GM12878 (cell line): Measurements from ENCODE around the gene MICAL3. TPM values are rescaled to one million over a fixed set of nuclear protein-coding genes. Genes with fewer than 3 reads are reported as not detected.

ENCODE experiments used
- ATAC-seq: fragments of 200-7000 bp; cut with Tn5 transposase; 3 replicates; pipeline ENCODE4 v1.9.1; 2020; ENCODE audit warnings: mild to moderate bottlenecking, moderate library complexity
- BruUV-seq: library from RNA; stranded (reverse); fragments of 400-500 nt; replicated peaks from 2 replicates; lab custom pipeline; 2021; lab: Mats Ljungman, UMichigan
- CTCF ChIA-PET: fragments of 300-600 bp; sonication (Branson Sonifier 250); formaldehyde crosslinking; extraction: SDS; loops from one replicate; lab custom pipeline; 2021; ENCODE audit warnings: inconsistent platforms; lab: Yijun Ruan, JAX
- POLR2A ChIA-PET: fragments of 350-600 bp; formaldehyde crosslinking; extraction: SDS; loops from one replicate; lab custom pipeline; 2021; ENCODE audit warnings: inconsistent platforms; lab: Charles Lee
- RAD21 ChIA-PET: fragments of 300-600 bp; sonication (Branson Sonifier 250); formaldehyde crosslinking; loops from one replicate; lab custom pipeline; 2023; ENCODE audit warnings: antibody characterized with exemption; ENCODE audit not compliant: unreplicated experiment; lab: Charles Lee
- SMC1A ChIA-PET: fragments of 300-600 bp; sonication (Branson Sonifier 250); formaldehyde crosslinking; loops from one replicate; lab custom pipeline; 2023; ENCODE audit not compliant: unreplicated experiment, uncharacterized antibody; lab: Charles Lee
- DNase-seq: peaks from one replicate; pipeline ENCODE4 v3.0.0-alpha.2; 2011; ENCODE audit warnings: low read depth, low spot score
- FAIRE-seq: peaks from 3 replicates; lab custom pipeline; 2011; peaks lifted over from hg19 to GRCh38; lab: Jason Lieb, UNC
- H2AFZ ChIP-seq: 2 replicates; pipeline ENCODE4 v1.6.0; 2011; ENCODE audit warnings: low read depth, low read length, control low read depth; ENCODE audit not compliant: control insufficient read depth
- H3K27ac ChIP-seq: 2 replicates; pipeline ENCODE4 v1.5.1; 2011; ENCODE audit warnings: control low read depth; ENCODE audit not compliant: control insufficient read depth, insufficient read depth
- H3K27me3 ChIP-seq, 2 experiments: replicated peaks in 1 of 2; 2 replicates each; pipeline versions ENCODE4 v1.6.0 to v1.6.1; 2011; ENCODE audit warnings: low read length in 1 of 2; ENCODE audit not compliant: control insufficient read depth in 2 of 2, insufficient read depth in 2 of 2
- H3K36me3 ChIP-seq, 2 experiments: 2 replicates each; pipeline ENCODE4 v1.5.1; 2011; ENCODE audit warnings: low read length in 1 of 2; ENCODE audit not compliant: control insufficient read depth in 2 of 2, insufficient read depth in 2 of 2
- H3K4me1 ChIP-seq: 2 replicates; pipeline ENCODE4 v1.6.1; 2011; ENCODE audit warnings: mild to moderate bottlenecking, low read length, moderate library complexity, mixed read lengths; ENCODE audit not compliant: control insufficient read depth, insufficient read depth
- H3K4me2 ChIP-seq: 2 replicates; pipeline ENCODE4 v1.6.0; 2011; ENCODE audit warnings: control low read depth; ENCODE audit not compliant: control insufficient read depth, insufficient read depth
- H3K4me3 ChIP-seq: fragments of 200-600 bp; sonication (generic); 2 replicates; pipeline ENCODE4 v1.5.1; 2016
- H3K79me2 ChIP-seq: 2 replicates; pipeline ENCODE4 v1.6.0; 2011; ENCODE audit warnings: low read length; ENCODE audit not compliant: control insufficient read depth, insufficient read depth
- H3K9ac ChIP-seq: 2 replicates; pipeline ENCODE4 v1.8.0; 2011; ENCODE audit warnings: low read length, control low read depth, mixed read lengths; ENCODE audit not compliant: control insufficient read depth, insufficient read depth
- H3K9me3 ChIP-seq: replicated peaks from 3 replicates; pipeline ENCODE4 v1.5.1; 2011; ENCODE audit warnings: mild to moderate bottlenecking, low read length; ENCODE audit not compliant: control insufficient read depth, insufficient read depth
- H4K20me1 ChIP-seq: 2 replicates; pipeline ENCODE4 v1.6.0; 2011; ENCODE audit not compliant: control insufficient read depth, insufficient read depth
- GABPA ChIP-seq: IDR thresholded peaks from 2 replicates; pipeline ENCODE4 v1.6.1; 2014; ENCODE audit warnings: antibody characterized with exemption, low read depth, mild to moderate bottlenecking, inconsistent platforms
- JUNB ChIP-seq: IDR thresholded peaks from 2 replicates; pipeline ENCODE4 v1.6.1; 2016; ENCODE audit warnings: antibody characterized with exemption, mild to moderate bottlenecking
- MYC ChIP-seq: IDR thresholded peaks from 2 replicates; pipeline ENCODE4 v1.6.1; 2011; ENCODE audit warnings: mild to moderate bottlenecking, low read length, moderate library complexity, inconsistent platforms; ENCODE audit not compliant: insufficient read depth, insufficient replicate concordance, insufficient read length, severe bottlenecking
- NFXL1 ChIP-seq: fragments of 450-650 bp; IDR thresholded peaks from 2 replicates; pipeline ENCODE4 v1.6.1; 2017; ENCODE audit warnings: antibody characterized with exemption, mild to moderate bottlenecking, borderline replicate concordance
- SMAD1 ChIP-seq: fragments of 450-650 bp; IDR thresholded peaks from 2 replicates; pipeline ENCODE4 v1.6.1; 2018; ENCODE audit warnings: mild to moderate bottlenecking, low read depth; ENCODE audit not compliant: partially characterized antibody
- SMARCA5 ChIP-seq: fragments of 450-650 bp; IDR thresholded peaks from 2 replicates; pipeline ENCODE4 v1.6.1; 2017; ENCODE audit warnings: mild to moderate bottlenecking
- SP1 ChIP-seq: IDR thresholded peaks from one replicate; pipeline ENCODE4 v1.6.1; 2011; ENCODE audit warnings: low read depth, low read length
- SREBF1 ChIP-seq: IDR thresholded peaks from 2 replicates; pipeline ENCODE4 v1.6.1; 2012; ENCODE audit warnings: mild to moderate bottlenecking, low read length
- ZBED1 ChIP-seq: IDR thresholded peaks from 2 replicates; pipeline ENCODE4 v1.6.1; 2016; ENCODE audit warnings: borderline replicate concordance
- ZZZ3 ChIP-seq: IDR thresholded peaks from 2 replicates; pipeline ENCODE4 v1.6.1; 2011; ENCODE audit warnings: low read depth; ENCODE audit not compliant: control insufficient read depth, insufficient read length
- WGBS: methylation state at CpG from one replicate; pipeline ENCODE4 v1.1.6; 2016; ENCODE audit warnings: low lambda C conversion rate; ENCODE audit not compliant: insufficient replicate concordance, insufficient coverage; ENCODE audit errors: missing lambda C conversion rate; 5-methylcytosine and 5-hydroxymethylcytosine counted together
- in situ Hi-C: fragments of 300-500 bp; cut with MboI; formaldehyde crosslinking; loops from 9 replicates; pipeline ENCODE4 v1.14.3; 2018; ENCODE audit warnings: mixed read lengths
- intact Hi-C: fragments of 100-400 bp; cut with micrococcal nuclease; formaldehyde crosslinking; loops from one replicate; pipeline ENCODE4 v1.14.2; 2022; ENCODE audit not compliant: unreplicated experiment
- polyA plus RNA-seq, 11 experiments: library from polyadenylated mRNA; depleted of rRNA in 4 of 11; unstranded in 6 of 11; stranded (reverse) in 5 of 11; fragments of >200 nt; fragmentation: Nextera tagmentation in 4 of 11; fragmentation: Illumina TruSeq in 1 of 11; extraction: Ambion mirVana in 4 of 11; extraction: Trizol in 1 of 11; gene quantifications; 1 replicate in 1 of 11; 2 replicates in 10 of 11; pipeline versions ENCODE4 v1.2.1 to v1.2.3, GENCODE V29; 2011 to 2016; ENCODE audit warnings: inconsistent platforms in 2 of 11, missing spikeins in 2 of 11, low read depth in 1 of 11
- total RNA-seq, 4 experiments: library from RNA; depleted of rRNA in 3 of 4; stranded (reverse); fragments of >200 nt in 3 of 4; fragmentation: Illumina TruSeq in 1 of 4; extraction: Trizol in 1 of 4; gene quantifications; 2 replicates each; pipeline versions ENCODE4 v1.2.1 to v1.2.3, GENCODE V29; 2013 to 2021
- TF ChIP-seq, protein P1 (sequence below): IDR thresholded peaks from 2 replicates; pipeline ENCODE4 v1.6.1; 2011; ENCODE audit warnings: borderline replicate concordance, low read depth, mild to moderate bottlenecking, moderate library complexity, mixed read lengths, low read length; ENCODE audit not compliant: insufficient read depth; ENCODE audit errors: extremely low read length
- TF ChIP-seq, protein P2 (sequence below): fragments of 450-650 bp; IDR thresholded peaks from 2 replicates; pipeline ENCODE4 v1.6.1; 2016; ENCODE audit warnings: mild to moderate bottlenecking

The MICAL3 gene
- total and polyA plus RNA-seq, 10 of the 15 experiments (the other 5 are each of a cell fraction or from before 2014, with no cell fraction given): 2.6 to 92.2 (median 24.0) TPM

- in situ Hi-C loops: no loop called here
- Histone ChIP-seq H4K20me1 (peaks cover 9% of the 10 kb centered on the region), H2AFZ (no peak overlapping the region), H3K4me2 (peak overlapping the region; percentile 89)
- TF ChIP-seq SMAD1: no peak
- 0 out of 2 replicates have a peak, but pooled peaks have one; percentile 5 for TF ChIP-seq SMARCA5
- no peak for TF ChIP-seq NFXL1
- TF ChIP-seq, all 136 proteins: peak for 1
- no TSS peak for BruUV-seq
- H3K27me3 ChIP-seq: no peaks in the 10 kb centered on the region
- peak overlapping the region; percentile 59; the same call in 1 of the 2 replicates for H3K9ac ChIP-seq
- SMC1A ChIA-PET: interaction anchor here (0.7 to 3.9 kb wide), 16 partner anchors 9 to 112 kb away, joined by 3 to 24 read pairs (median 4); no protein-coding TSS in a partner anchor
- intact Hi-C loops: loop anchor here (2.0 kb wide), 1 partner anchor 113 kb away; the partner anchor contains the start of gene PEX26
- peaks cover 25% of the 10 kb centered on the region for H3K79me2 ChIP-seq
- 41% methylated on average over 6 of the region's 6 CpGs for WGBS
- RAD21 ChIA-PET: interaction anchor here (0.6 to 2.6 kb wide), 12 partner anchors 11 to 165 kb away, joined by 3 to 24 read pairs (median 6); partner anchors contain the start of gene PEX26
- CTCF ChIA-PET: interaction anchor here (0.8 to 2.2 kb wide), 8 partner anchors 10 to 112 kb away, joined by 3 to 11 read pairs (median 4); no protein-coding TSS in a partner anchor
- no peaks in the 10 kb centered on the region for H3K9me3 ChIP-seq
- H3K4me1 ChIP-seq: peaks cover 28% of the 10 kb centered on the region
- ATAC-seq (peak; percentile 58), FAIRE-seq (no peak), DNase-seq (no peak)
- POLR2A ChIA-PET: interaction anchor here (1.0 to 1.9 kb wide), 4 partner anchors 11 to 93 kb away, joined by 4 to 9 read pairs (median 7); no protein-coding TSS in a partner anchor
- H3K36me3 ChIP-seq: peaks cover 8 to 14% of the 10 kb centered on the region in 2 experiments; a peak in 3 of 4 replicates
- peak overlapping the region; percentile 24; the same call in 1 of the 2 replicates for H3K4me3 ChIP-seq
- H3K27ac ChIP-seq: peak overlapping the region; percentile 10; the same call in 1 of the 2 replicates
Measured at GRCh38 chr22:17964156-17964555, 60.2 kb downstream of the MICAL3 start.

GRCh38 chr22:17963015-17963414 is 61.3 kb downstream of the MICAL3 start:
- TF ChIP-seq GABPA (no peak), NFXL1 (no peak), SREBF1 (no peak), MYC (no peak), JUNB (no peak), ZZZ3 (no peak), ZBED1 (no peak), SP1 (no peak)
- TF ChIP-seq, protein P1, sequence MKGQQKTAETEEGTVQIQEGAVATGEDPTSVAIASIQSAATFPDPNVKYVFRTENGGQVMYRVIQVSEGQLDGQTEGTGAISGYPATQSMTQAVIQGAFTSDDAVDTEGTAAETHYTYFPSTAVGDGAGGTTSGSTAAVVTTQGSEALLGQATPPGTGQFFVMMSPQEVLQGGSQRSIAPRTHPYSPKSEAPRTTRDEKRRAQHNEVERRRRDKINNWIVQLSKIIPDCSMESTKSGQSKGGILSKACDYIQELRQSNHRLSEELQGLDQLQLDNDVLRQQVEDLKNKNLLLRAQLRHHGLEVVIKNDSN: no peak
- TF ChIP-seq, protein P2, sequence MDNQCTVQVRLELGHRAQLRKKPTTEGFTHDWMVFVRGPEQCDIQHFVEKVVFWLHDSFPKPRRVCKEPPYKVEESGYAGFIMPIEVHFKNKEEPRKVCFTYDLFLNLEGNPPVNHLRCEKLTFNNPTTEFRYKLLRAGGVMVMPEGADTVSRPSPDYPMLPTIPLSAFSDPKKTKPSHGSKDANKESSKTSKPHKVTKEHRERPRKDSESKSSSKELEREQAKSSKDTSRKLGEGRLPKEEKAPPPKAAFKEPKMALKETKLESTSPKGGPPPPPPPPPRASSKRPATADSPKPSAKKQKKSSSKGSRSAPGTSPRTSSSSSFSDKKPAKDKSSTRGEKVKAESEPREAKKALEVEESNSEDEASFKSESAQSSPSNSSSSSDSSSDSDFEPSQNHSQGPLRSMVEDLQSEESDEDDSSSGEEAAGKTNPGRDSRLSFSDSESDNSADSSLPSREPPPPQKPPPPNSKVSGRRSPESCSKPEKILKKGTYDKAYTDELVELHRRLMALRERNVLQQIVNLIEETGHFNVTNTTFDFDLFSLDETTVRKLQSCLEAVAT: no peak
- Histone ChIP-seq H3K4me3 (no peak overlapping the region), H2AFZ (no peak overlapping the region), H3K27me3 (no peaks in the 10 kb centered on the region), H3K36me3 (peaks cover 8 to 12% of the 10 kb centered on the region in 2 experiments; a peak in 3 of 4 replicates), H3K27ac (no peak overlapping the region), H3K9ac (no peak overlapping the region), H3K4me1 (peaks cover 28% of the 10 kb centered on the region), H3K4me2 (no peak overlapping the region), H3K79me2 (peaks cover 23% of the 10 kb centered on the region), H3K9me3 (no peaks in the 10 kb centered on the region), H4K20me1 (peaks cover 9% of the 10 kb centered on the region)
- BruUV-seq: no TSS peak
- RAD21 ChIA-PET: interaction anchor here (0.6 to 2.6 kb wide), 3 partner anchors 12 to 113 kb away, joined by 3 to 24 read pairs (median 16); no protein-coding TSS in a partner anchor
- intact Hi-C loops (no loop called here), in situ Hi-C loops (no loop called here)
- WGBS: 79% methylated on average over 8 of the region's 8 CpGs
- ATAC-seq (no peak), DNase-seq (no peak), FAIRE-seq (no peak)
- SMC1A ChIA-PET: interaction anchor here (0.7 to 3.9 kb wide), 4 partner anchors 15 to 113 kb away, joined by 3 to 24 read pairs (median 6); no protein-coding TSS in a partner anchor
- POLR2A ChIA-PET: no interaction called here
- CTCF ChIA-PET: interaction anchor here (1.0 to 2.2 kb wide), 3 partner anchors 16 to 113 kb away, joined by 3 to 11 read pairs (median 6); no protein-coding TSS in a partner anchor
